HG03469 (cell line): ENCODE data around the gene TBX18.

Experiments used
- ATAC-seq: cut with Tn5 transposase; IDR thresholded peaks from one replicate; pipeline ENCODE4 v1.9.1; 2021; ENCODE audit warnings: mild to moderate bottlenecking, moderate library complexity, moderate number of reproducible peaks; ENCODE audit not compliant: unreplicated experiment

TBX18 gene

DNA sequence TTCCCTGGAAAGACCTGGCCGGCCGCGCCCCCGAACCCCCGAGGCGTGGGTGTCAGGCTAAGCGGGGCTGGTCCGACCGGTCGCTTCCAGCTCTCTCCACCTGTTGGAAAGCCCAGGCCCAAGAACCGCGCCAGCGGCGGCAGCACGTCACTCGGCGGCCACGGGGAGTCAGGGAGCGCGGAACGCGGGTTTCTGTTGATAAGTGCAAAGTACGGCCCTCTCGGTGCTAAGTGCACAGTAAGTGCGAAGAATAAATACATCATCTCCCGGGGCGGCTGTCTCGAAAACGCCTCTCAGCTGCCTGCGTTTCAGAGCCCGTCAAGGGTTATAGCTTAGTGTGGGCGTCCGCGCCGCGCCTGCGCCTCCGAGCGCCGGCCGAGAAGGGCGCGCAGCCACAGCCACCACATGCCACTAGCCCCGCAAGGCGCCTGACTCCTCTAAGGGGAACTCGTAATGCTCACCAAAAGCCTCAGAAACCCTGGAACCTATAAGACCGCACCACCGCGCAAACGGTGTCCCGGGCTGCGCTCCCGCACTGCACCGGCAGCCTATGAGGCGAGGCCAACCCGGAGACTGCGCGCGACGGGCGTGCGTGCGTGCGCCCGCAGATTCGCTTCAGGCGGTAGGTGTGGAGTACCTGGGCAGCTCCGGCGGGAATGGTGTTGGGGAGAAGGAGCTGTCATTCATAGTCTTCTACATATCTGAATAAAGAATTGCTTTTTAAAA is 9.2 kb upstream of the TBX18 start:
- no peak for ATAC-seq

DNA sequence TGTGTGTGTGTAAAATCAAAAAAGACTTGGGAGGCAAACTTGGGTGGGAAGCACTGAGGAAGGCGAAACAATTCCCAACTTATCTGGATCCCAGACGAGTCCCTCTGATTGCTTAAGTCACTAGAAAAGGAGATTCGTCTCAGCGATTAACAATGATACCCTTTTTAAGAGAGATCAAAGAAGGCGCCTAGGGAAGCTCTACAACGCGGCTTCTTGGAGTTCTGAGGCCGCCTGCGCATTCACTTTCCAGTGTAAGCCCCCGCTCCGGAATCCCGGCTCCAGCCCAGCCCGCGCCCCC is 8.7 kb upstream of the TBX18 start:
- ATAC-seq = no peak

DNA sequence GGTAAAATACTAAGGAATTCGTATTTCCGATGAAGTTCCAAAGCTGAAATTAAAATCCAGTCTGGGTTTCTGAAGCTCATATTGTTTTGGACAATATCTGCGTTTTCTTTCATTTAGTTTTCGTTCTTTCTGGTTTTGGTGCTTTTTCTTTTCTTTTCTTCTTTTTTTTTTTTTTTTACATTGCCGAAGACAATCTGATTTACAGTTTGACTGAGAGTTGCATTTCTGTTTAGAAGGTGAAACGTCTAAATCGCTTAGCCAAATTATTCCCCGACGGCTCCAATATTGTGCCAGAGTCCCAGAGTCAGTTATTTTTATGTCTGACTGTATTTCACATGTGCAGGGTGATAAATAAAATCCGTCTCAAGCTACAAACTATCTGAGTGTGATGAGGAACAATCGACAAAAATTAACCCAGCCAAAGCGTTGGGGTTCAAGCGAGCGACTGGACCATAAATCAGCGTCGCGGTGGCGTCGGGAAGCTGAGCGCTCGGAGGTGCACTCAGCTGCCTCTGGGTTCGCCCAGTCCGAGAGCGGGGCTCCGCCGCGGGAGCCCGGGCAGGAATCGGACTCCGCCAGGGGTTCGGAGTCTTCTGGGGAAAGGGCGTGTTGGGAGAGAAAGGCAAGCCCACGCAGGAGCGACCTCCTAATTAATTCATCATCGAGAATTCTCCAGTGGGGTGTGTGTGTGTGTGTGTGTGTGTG is 8.2 kb upstream of the TBX18 start:
- no peak for ATAC-seq

DNA sequence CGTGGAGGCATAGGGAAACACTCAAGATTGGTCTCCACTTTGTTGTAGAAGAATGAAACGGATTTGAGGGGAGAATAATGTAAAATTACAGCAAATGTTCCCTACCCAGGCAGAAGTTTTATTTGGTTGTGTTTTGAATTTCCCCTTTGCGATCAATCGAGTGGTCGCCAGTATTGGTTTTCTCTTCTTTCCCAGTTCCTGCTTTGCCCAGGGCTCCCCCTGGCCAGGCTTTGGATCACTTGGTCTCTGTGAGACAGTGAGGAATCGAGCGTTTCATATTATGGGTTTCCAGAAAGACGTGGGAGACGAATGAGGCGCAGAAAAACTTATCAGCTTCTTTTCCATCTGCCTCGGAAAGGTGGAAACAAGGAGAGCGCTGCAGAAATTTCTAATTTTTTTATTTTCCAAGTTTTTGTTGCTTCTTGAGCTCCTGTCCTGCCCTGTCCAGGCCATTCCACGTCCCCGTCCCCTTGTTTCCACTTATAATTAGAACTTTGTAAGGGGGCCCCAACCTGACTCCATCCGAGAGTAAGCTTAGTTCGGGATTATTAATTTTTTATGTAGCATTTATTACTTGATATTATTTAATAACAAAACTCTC is 7.5 kb upstream of the TBX18 start:
- no peak for ATAC-seq

GRCh38 chr6:84771125-84771755 is 6.8 kb upstream of the TBX18 start:
- ATAC-seq = no peak

- no peak for ATAC-seq
Observed at GRCh38 chr6:84770521-84770920, 6.1 kb upstream of the TBX18 start.

GRCh38 chr6:84769306-84769705 is 4.9 kb upstream of the TBX18 start:
- ATAC-seq = no peak

DNA sequence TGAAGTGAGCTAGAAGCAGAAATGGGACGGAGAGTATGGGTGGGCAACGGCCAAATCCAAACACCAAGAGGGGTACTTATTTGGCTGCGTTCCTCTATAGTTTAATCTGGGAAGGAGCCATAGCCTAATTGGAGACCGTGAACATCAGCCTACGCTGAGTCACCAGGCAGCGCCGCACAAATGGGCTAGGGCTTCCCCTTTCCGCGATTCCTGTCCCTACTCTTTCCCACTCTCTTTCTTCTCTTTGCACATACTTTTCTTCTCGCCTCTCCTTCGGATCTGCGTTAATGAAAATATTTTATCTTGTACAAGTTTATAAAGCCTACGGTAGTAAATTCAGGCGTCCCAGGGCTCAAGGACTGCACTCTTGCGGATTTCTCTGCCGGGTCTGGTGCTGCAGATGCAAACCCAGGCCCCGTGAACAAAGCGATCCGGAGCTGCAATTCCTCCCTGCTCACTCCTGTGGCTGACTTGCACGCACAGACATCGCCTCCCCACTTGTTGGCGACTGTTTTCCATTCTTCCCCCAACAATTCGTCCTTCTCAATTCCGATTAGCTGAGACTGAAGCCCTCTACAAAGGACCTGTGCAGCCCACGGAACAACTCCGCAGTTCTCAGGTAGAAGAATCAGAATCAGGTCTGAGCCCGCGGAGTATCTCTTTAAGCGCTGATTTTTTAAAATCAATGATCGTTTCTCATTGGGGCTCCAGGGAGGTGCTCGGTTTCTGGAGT is 4.2 kb upstream of the TBX18 start:
- ATAC-seq = no peak

GRCh38 chr6:84767526-84768201 is 3.3 kb upstream of the TBX18 start:
- ATAC-seq = no peak

DNA sequence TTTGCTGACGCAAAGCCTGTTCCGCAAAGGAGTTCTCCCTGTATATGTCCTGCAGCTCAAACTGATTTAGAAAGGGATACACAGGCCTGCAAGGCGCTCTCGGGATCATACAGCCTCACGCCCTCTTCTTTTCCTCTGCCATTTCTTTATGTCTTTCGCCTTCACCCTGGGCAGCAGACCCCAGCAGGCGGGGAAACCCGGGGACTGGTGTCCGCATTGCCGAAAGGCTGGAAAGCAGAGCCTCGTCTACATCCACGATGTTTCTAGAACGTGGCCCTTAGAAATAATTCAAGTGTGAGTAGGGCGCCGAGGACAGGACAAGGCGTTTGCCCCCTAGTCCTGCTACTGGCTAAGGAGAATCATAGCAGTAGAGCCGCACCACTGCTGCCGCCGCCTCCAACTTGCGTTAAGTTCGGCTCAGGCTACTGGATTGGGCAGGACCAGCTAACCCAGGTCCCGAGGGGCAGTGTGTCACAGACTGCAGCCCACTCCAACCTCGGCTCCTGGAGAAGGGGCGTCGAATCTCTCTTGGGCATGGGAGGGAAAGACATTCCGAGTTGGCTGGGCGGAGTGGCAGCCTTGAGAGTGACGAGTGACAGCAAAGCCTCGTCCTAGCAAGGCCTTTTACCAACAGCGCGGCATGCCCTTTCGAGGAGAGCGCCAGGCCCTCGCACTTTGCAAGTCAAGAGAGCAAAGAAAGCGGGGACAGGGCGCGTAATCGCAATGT is 2.6 kb upstream of the TBX18 start:
- ATAC-seq = no peak

GRCh38 chr6:84766118-84766798 is 1.9 kb upstream of the TBX18 start:
- no peak for ATAC-seq

GRCh38 chr6:84763886-84764331 is 489 bp downstream of the TBX18 start:
- ATAC-seq = no peak

- no peak for ATAC-seq
Observed at GRCh38 chr6:84763003-84763885, 1.2 kb downstream of the TBX18 start.

DNA sequence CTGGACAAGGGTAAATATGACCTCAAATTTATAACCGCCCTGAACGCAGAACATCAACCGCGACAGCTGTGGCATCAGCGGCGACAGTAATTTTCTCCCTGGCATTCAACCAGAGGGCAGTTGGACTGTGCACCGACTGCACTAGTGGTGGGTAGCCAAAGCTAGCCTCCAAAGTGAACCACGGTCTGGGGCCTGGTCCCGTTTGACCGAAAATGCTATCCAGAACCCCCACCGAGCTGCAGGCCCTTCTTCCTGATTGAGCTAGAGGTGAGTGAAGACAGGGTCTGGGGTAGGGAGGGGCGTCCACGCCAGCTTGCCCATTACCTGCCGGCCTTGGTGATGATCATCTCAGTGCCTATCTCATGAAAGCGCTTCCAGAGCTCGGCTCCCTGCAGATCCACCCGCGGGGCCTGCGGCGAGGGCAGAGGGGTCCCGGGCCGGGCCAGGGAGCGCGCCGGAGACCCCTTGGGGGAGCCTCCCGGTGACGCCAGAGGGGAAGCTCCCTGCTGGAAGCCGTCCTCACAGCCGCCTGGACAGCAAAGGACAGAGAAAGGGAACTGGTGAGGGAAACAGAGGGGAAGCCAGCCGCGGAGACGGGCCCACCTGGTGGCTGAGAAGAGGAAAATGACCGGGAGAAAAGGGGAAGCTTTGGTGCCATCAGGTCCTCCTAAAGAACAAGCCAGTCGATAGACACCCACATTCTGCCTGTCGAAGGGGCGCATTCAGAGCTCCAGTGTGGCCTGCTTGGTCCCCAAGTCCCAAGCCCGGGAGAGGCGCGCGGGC is 2.0 kb downstream of the TBX18 start:
- no peak for ATAC-seq

DNA sequence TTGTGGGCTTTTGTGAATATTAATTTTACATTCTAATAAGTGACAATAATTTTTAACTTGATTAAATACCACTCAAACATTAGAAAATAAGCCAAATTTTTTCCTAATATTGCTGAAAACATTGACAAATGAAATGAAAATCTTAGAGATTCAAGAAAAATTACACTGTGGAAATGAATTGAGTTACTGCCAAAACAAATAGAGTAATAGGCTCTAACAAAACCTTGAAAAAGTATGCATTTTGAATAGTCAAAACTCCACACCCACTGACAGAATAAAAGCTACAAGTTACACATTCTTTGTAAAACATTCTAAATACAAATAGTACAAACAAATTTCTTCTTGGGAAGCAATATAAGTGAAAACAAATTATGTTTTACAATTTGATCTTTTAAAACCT is 5.9 kb downstream of the TBX18 start:
- ATAC-seq = no peak

- ATAC-seq = no peak
Observed at GRCh38 chr6:84756877-84757276, 7.5 kb downstream of the TBX18 start.

- no peak for ATAC-seq
Observed at GRCh38 chr6:84756466-84756865, 7.9 kb downstream of the TBX18 start.

- no peak for ATAC-seq
Observed at GRCh38 chr6:84753173-84753572, 11.2 kb downstream of the TBX18 start.
